Prostate gland (tissue), 2 donors: ENCODE measurements around the gene NOL3. TPM values are rescaled to one million over a fixed set of nuclear protein-coding genes. Genes with fewer than 3 reads are reported as not detected.

Experiments
- DNase-seq: peaks from one replicate; pipeline ENCODE4 v3.0.0-alpha.2; 2019; ENCODE audit warnings: low spot score
- H3K27ac ChIP-seq, 2 donors: fragments of 200-600 bp; sonication (generic); 2 replicates each; pipeline ENCODE4 v1.5.1; 2017 to 2019
- H3K27me3 ChIP-seq: fragments of 200-600 bp; sonication (generic); replicated peaks from 2 replicates; pipeline ENCODE4 v1.5.1; 2019; ENCODE audit not compliant: insufficient read depth
- H3K36me3 ChIP-seq, 2 donors: fragments of 200-600 bp; sonication (generic); 1 replicate in 1 of 2; 2 replicates in 1 of 2; pipeline versions ENCODE4 v1.5.1 to v1.8.1; 2017 to 2019
- H3K4me1 ChIP-seq: fragments of 200-600 bp; sonication (generic); replicated peaks from 2 replicates; pipeline ENCODE4 v1.5.1; 2019
- H3K4me3 ChIP-seq, 2 donors: fragments of 200-600 bp; sonication (generic); 2 replicates each; pipeline ENCODE4 v1.5.1; 2017 to 2019
- H3K9me3 ChIP-seq: fragments of 200-600 bp; sonication (generic); 2 replicates; pipeline ENCODE4 v1.5.1; 2017
- CTCF ChIP-seq, 4 experiments: fragments of 200-600 bp in 2 of 4; fragments of 450-650 bp in 2 of 4; sonication (generic) in 2 of 4; IDR thresholded peaks; 1 replicate in 3 of 4; 2 replicates in 1 of 4; pipeline ENCODE4 v1.5.1; 2016 to 2019; ENCODE audit warnings: antibody characterized with exemption in 4 of 4, mild to moderate bottlenecking in 2 of 4, moderate library complexity in 2 of 4
- POLR2A ChIP-seq: fragments of 450-650 bp; IDR thresholded peaks from one replicate; pipeline ENCODE4 v1.6.1; 2016; ENCODE audit warnings: antibody characterized with exemption, mild to moderate bottlenecking
- POLR2AphosphoS5 ChIP-seq: sonication (generic); formaldehyde crosslinking; IDR thresholded peaks from one replicate; pipeline ENCODE4 v1.6.1; 2017; ENCODE audit warnings: antibody characterized with exemption
- WGBS: methylation state at CpG from one replicate; pipeline ENCODE4 v1.1.5; 2018; 5-methylcytosine and 5-hydroxymethylcytosine counted together
- intact Hi-C: fragments of 100-400 bp; cut with DNase I; formaldehyde crosslinking; loops from one replicate; pipeline ENCODE4 v1.14.2; 2022
- total RNA-seq, 2 donors: library from RNA; depleted of rRNA; stranded (reverse); fragments of >200 nt; gene quantifications; one replicate each; pipeline ENCODE4 v1.1.0, GENCODE V29; 2016

NOL3 gene
- total RNA-seq, 2 donors from 2014 or later, result 60.8 to 129 TPM

GRCh38 chr16:67210069-67210937 lies 40.0 kb downstream of the NOL3 start:
- no peak overlapping the region for H3K4me3 ChIP-seq
- WGBS, result 86% methylated on average over 25 of the region's 25 CpGs
- intact Hi-C loops, result no loop called here

GRCh38 chr16:67211674-67212073 lies 41.3 kb downstream of the NOL3 start:
- WGBS, result 76% methylated on average over 7 of the region's 7 CpGs
- H3K4me1 ChIP-seq, result no peaks in the 10 kb centered on the region
- no peaks in the 10 kb centered on the region for H3K27me3 ChIP-seq
- no peaks in the 10 kb centered on the region for H3K9me3 ChIP-seq
- intact Hi-C loops, result no loop called here
- no peak for DNase-seq
- no peaks in the 10 kb centered on the region for H3K36me3 ChIP-seq
- TF ChIP-seq CTCF (IDR thresholded peaks at IDR 0.05) (no peak), POLR2AphosphoS5 (no peak), POLR2A (no peak)
- no peak overlapping the region for H3K27ac ChIP-seq
- no peak overlapping the region for H3K4me3 ChIP-seq

More at GRCh38 chr16:67210069-67210937, 40.0 kb downstream of the NOL3 start:
- Histone ChIP-seq H3K9me3 (no peaks in the 10 kb centered on the region), H3K27ac (no peak overlapping the region), H3K4me1 (no peaks in the 10 kb centered on the region), H3K27me3 (no peaks in the 10 kb centered on the region), H3K36me3 (no peaks in the 10 kb centered on the region)
- DNase-seq, result no peak
- TF ChIP-seq CTCF (IDR thresholded peaks at IDR 0.05), result no peak

- H3K9me3 ChIP-seq, result no peaks in the 10 kb centered on the region
- no peaks in the 10 kb centered on the region for H3K36me3 ChIP-seq
- no peaks in the 10 kb centered on the region for H3K4me1 ChIP-seq
- H3K27me3 ChIP-seq, result no peaks in the 10 kb centered on the region
- no peak overlapping the region for H3K4me3 ChIP-seq
- intact Hi-C loops, result no loop called here
- no peak for DNase-seq
- no peak overlapping the region for H3K27ac ChIP-seq
- no peak for TF ChIP-seq POLR2A
- no peak for TF ChIP-seq CTCF (IDR thresholded peaks at IDR 0.05)
Measured at GRCh38 chr16:67212766-67213165, 42.4 kb downstream of the NOL3 start.

GRCh38 chr16:67213197-67214019 lies 43.1 kb downstream of the NOL3 start:
- intact Hi-C loops, result no loop called here
- 77% methylated on average over 8 of the region's 8 CpGs for WGBS
- no peak for DNase-seq
- TF ChIP-seq POLR2A (no peak), CTCF (IDR thresholded peaks at IDR 0.05) (no peak), POLR2AphosphoS5 (no peak)
- Histone ChIP-seq H3K4me1 (no peaks in the 10 kb centered on the region), H3K27ac (no peak overlapping the region), H3K27me3 (no peaks in the 10 kb centered on the region), H3K36me3 (no peaks in the 10 kb centered on the region), H3K9me3 (no peaks in the 10 kb centered on the region), H3K4me3 (no peak overlapping the region)
